HepG2 (cell line): ENCODE results near the gene CTNNA2. TPM values are rescaled to one million over a fixed set of nuclear protein-coding genes. Genes with fewer than 3 reads are reported as not detected.
A peak's percentile ranks its signal among the peaks of the same experiment; 100 is the strongest.

Source experiments
- ATAC-seq: fragments of 200-7000 bp; cut with Tn5 transposase; 3 replicates; pipeline ENCODE4 v1.9.1; 2020; ENCODE audit warnings: mild to moderate bottlenecking, moderate library complexity
- Bru-seq: library from RNA; stranded (reverse); fragments of 400-500 nt; gene quantifications from one replicate; lab custom pipeline; 2021; lab: Mats Ljungman, UMichigan
- BruChase-seq, 2 experiments: library from RNA; stranded (reverse); fragments of 400-500 nt; gene quantifications; one replicate each; lab custom pipeline; 2021; lab: Mats Ljungman, UMichigan
- BruUV-seq: library from RNA; stranded (reverse); fragments of 400-500 nt; replicated peaks from 2 replicates; lab custom pipeline; 2021; lab: Mats Ljungman, UMichigan
- CTCF ChIA-PET: fragments of 300-600 bp; formaldehyde crosslinking; extraction: SDS; loops from one replicate; lab custom pipeline; 2021; ENCODE audit warnings: low total read pairs, inconsistent platforms, low intra/inter-chr PET ratio; lab: Yijun Ruan, JAX
- POLR2A ChIA-PET: fragments of 350-600 bp; sonication (Branson Sonifier 250); formaldehyde crosslinking; loops from one replicate; lab custom pipeline; 2020; ENCODE audit warnings: antibody characterized with exemption, inconsistent platforms; lab: Yijun Ruan, JAX
- DNase-seq: peaks from one replicate; pipeline ENCODE4 v3.0.0-alpha.2; 2015; ENCODE audit warnings: low spot score
- FAIRE-seq: peaks from 3 replicates; lab custom pipeline; 2011; peaks lifted over from hg19 to GRCh38; lab: Jason Lieb, UNC
- H2AFZ ChIP-seq: one replicate; pipeline ENCODE4 v1.6.1; 2011; ENCODE audit warnings: low read length, inconsistent platforms
- H3K27ac ChIP-seq: fragments of 300-600 bp; 3 replicates; pipeline ENCODE4 v1.8.0; 2011; ENCODE audit warnings: mixed run types, mild to moderate bottlenecking, mixed read lengths, low read length, inconsistent platforms; ENCODE audit not compliant: insufficient read depth; ENCODE audit errors: extremely low read length
- H3K27me3 ChIP-seq, 2 experiments: fragments of 200-600 bp in 1 of 2; 2 replicates in 1 of 2; 3 replicates in 1 of 2; pipeline versions ENCODE4 v1.6.0 to v1.8.0; 2011; ENCODE audit warnings: low read length in 2 of 2, mild to moderate bottlenecking in 2 of 2, moderate library complexity in 2 of 2, inconsistent platforms in 1 of 2; ENCODE audit not compliant: insufficient read depth in 2 of 2, control insufficient read depth in 1 of 2
- H3K36me3 ChIP-seq, 2 experiments: fragments of 200-600 bp in 1 of 2; replicated peaks in 1 of 2; 2 replicates in 1 of 2; 3 replicates in 1 of 2; pipeline versions ENCODE4 v1.5.1 to v1.8.0; 2011; ENCODE audit warnings: low read length in 2 of 2, inconsistent platforms in 1 of 2; ENCODE audit not compliant: insufficient read depth in 2 of 2, control insufficient read depth in 1 of 2
- H3K4me1 ChIP-seq: 2 replicates; pipeline ENCODE4 v1.5.1; 2012; ENCODE audit warnings: low read length, inconsistent platforms; ENCODE audit not compliant: insufficient read depth
- H3K4me2 ChIP-seq: 2 replicates; pipeline ENCODE4 v1.6.0; 2011; ENCODE audit warnings: low read depth, low read length, inconsistent platforms
- H3K4me3 ChIP-seq, 3 experiments: fragments of 200-600 bp in 1 of 3; sonication (generic), shearing (Covaris generic) in 1 of 3; replicated peaks in 1 of 3; 2 replicates each; pipeline ENCODE4 v1.5.1; 2011 to 2016; ENCODE audit warnings: low read length in 3 of 3, inconsistent platforms in 2 of 3, low read depth in 2 of 3, mild to moderate bottlenecking in 2 of 3, control low read depth in 1 of 3, mixed read lengths in 1 of 3; ENCODE audit not compliant: insufficient read depth in 1 of 3
- H3K79me2 ChIP-seq: one replicate; pipeline ENCODE4 v1.6.1; 2011; ENCODE audit warnings: low read length, inconsistent platforms; ENCODE audit not compliant: insufficient read depth
- H3K9ac ChIP-seq: 2 replicates; pipeline ENCODE4 v1.6.0; 2011; ENCODE audit warnings: mild to moderate bottlenecking, low read depth, low read length, inconsistent platforms; ENCODE audit not compliant: insufficient read depth
- H3K9me3 ChIP-seq: 2 replicates; pipeline ENCODE4 v1.5.1; 2012; ENCODE audit warnings: mild to moderate bottlenecking, low read length
- H4K20me1 ChIP-seq: 2 replicates; pipeline ENCODE4 v1.6.0; 2011; ENCODE audit warnings: inconsistent platforms, mild to moderate bottlenecking, low read length, moderate library complexity; ENCODE audit not compliant: insufficient read depth
- BATF2 ChIP-seq: sonication (generic); formaldehyde crosslinking; IDR thresholded peaks from 2 replicates; pipeline ENCODE4 v1.8.0; 2022; ENCODE audit warnings: mild to moderate bottlenecking, missing genetic modification reagents, moderate library complexity
- FOXK2 ChIP-seq: fragments of 450-650 bp; IDR thresholded peaks from 2 replicates; pipeline ENCODE4 v1.6.1; 2016
- PCBP1 ChIP-seq: fragments of 200-400 bp; formaldehyde crosslinking; IDR thresholded peaks from 2 replicates; pipeline ENCODE4 v1.6.1; 2017; ENCODE audit warnings: mild to moderate bottlenecking, low read depth, low read length, borderline replicate concordance
- REST ChIP-seq, 2 experiments: IDR thresholded peaks; 2 replicates each; pipeline ENCODE4 v1.6.1; 2011 to 2012; ENCODE audit warnings: low read length in 2 of 2, borderline replicate concordance in 1 of 2, low read depth in 1 of 2, mild to moderate bottlenecking in 1 of 2, moderate library complexity in 1 of 2
- SRSF1 ChIP-seq: fragments of 200-400 bp; formaldehyde crosslinking; optimal IDR thresholded peaks from 2 replicates; pipeline ENCODE3; 2017; ENCODE audit warnings: mild to moderate bottlenecking, low read depth, low read length, moderate library complexity
- XRCC5 ChIP-seq: fragments of 200-400 bp; formaldehyde crosslinking; optimal IDR thresholded peaks from 2 replicates; pipeline ENCODE3; 2017; ENCODE audit warnings: mild to moderate bottlenecking, low read length
- ZNF235 ChIP-seq: sonication (generic); formaldehyde crosslinking; IDR thresholded peaks from 2 replicates; pipeline ENCODE4 v1.8.1; 2023; ENCODE audit warnings: mild to moderate bottlenecking, missing genetic modification reagents, borderline replicate concordance
- ZNF296 ChIP-seq: sonication (generic); formaldehyde crosslinking; conservative IDR thresholded peaks from 2 replicates; pipeline ENCODE4 v1.5.0; 2020; ENCODE audit warnings: mild to moderate bottlenecking, missing genetic modification reagents
- ZNF335 ChIP-seq: sonication (generic); formaldehyde crosslinking; IDR thresholded peaks from 2 replicates; pipeline ENCODE4 v1.4.0; 2020; ENCODE audit warnings: missing genetic modification reagents
- ZNF354B ChIP-seq: sonication (generic); formaldehyde crosslinking; IDR thresholded peaks from 2 replicates; pipeline ENCODE4 v1.8.0; 2022; ENCODE audit warnings: mild to moderate bottlenecking, missing genetic modification reagents
- ZSCAN25 ChIP-seq: sonication (generic); formaldehyde crosslinking; IDR thresholded peaks from 2 replicates; pipeline ENCODE4 v1.8.0; 2022; ENCODE audit warnings: mild to moderate bottlenecking, missing genetic modification reagents
- WGBS: methylation state at CpG from one replicate; pipeline ENCODE4 v1.1.6; 2017; ENCODE audit warnings: low lambda C conversion rate; 5-methylcytosine and 5-hydroxymethylcytosine counted together
- in situ Hi-C: cut with HindIII; loops from 2 replicates; pipeline ENCODE4 v1.10.0; 2017; ENCODE audit warnings: low pct_unique_long_range_greater_than_20kb; ENCODE audit not compliant: extremely low pct_ligation_motif_present
- intact Hi-C: fragments of 100-400 bp; cut with micrococcal nuclease; formaldehyde crosslinking; loops from one replicate; pipeline ENCODE4 v1.10.0; 2022; ENCODE audit not compliant: unreplicated experiment
- long read RNA-seq, 2 experiments: library from RNA in 1 of 2; library from polyadenylated mRNA in 1 of 2; stranded (forward) in 1 of 2; unstranded in 1 of 2; transcript quantifications; one replicate each; pipeline ENCODE4 v2.0.0, GENCODE V29; 2019 to 2022
- polyA minus RNA-seq, 3 experiments: library from RNA; depleted of rRNA, polyadenylated mRNA; stranded (reverse); fragments of >200 nt; gene quantifications; 2 replicates each; pipeline ENCODE4 v1.2.3, GENCODE V29; 2011; ENCODE audit warnings: low replicate concordance in 1 of 3
- polyA plus RNA-seq, 8 experiments: library from polyadenylated mRNA; depleted of rRNA in 3 of 8; stranded (reverse) in 7 of 8; unstranded in 1 of 8; fragments of >200 nt; fragmentation: Illumina TruSeq in 4 of 8; extraction: Trizol in 4 of 8; gene quantifications; 2 replicates each; pipeline versions ENCODE4 v1.2.1 to v1.2.3, GENCODE V29; 2011 to 2016; ENCODE audit warnings: low read depth in 4 of 8, missing spikeins in 1 of 8, mixed read lengths in 1 of 8; ENCODE audit not compliant: insufficient read depth in 1 of 8
- total RNA-seq, 5 experiments: library from RNA; depleted of rRNA; stranded (reverse); fragments of >200 nt; fragmentation: Illumina TruSeq; extraction: Trizol; gene quantifications; 2 replicates each; pipeline ENCODE4 v1.2.3, GENCODE V29; 2016; ENCODE audit warnings: low read depth in 1 of 5

The CTNNA2 gene
- not detected in 2 replicates for total RNA-seq (2016; rRNA removed; fragmentation: Illumina TruSeq; extraction: Trizol)
- total RNA-seq (2016; cell fraction: cytosol; rRNA removed; fragmentation: Illumina TruSeq; extraction: Trizol; ENCODE audit: low read depth) = not detected in 2 replicates
- total RNA-seq (2016; cell fraction: insoluble cytoplasmic fraction; rRNA removed; fragmentation: Illumina TruSeq; extraction: Trizol) = 0.06 TPM in 1 of 2 replicates, not detected in the other
- total RNA-seq (2016; cell fraction: membrane; rRNA removed; fragmentation: Illumina TruSeq; extraction: Trizol) = not detected in 2 replicates
- not detected in 2 replicates for total RNA-seq (2016; cell fraction: nucleus; rRNA removed; fragmentation: Illumina TruSeq; extraction: Trizol)
- polyA plus RNA-seq (2011; rRNA removed) = not detected in 2 replicates
- polyA plus RNA-seq (2011; cell fraction: cytosol; rRNA removed) = 0.01 TPM in 1 of 2 replicates, not detected in the other
- polyA plus RNA-seq (2011; cell fraction: nucleus; rRNA removed) = not detected in 2 replicates
- polyA plus RNA-seq (2012) = not detected in 2 replicates
- not detected in 2 replicates for polyA plus RNA-seq (2016; cell fraction: cytosol; fragmentation: Illumina TruSeq; extraction: Trizol; ENCODE audit: low read depth)
- not detected in 2 replicates for polyA plus RNA-seq (2016; cell fraction: insoluble cytoplasmic fraction; fragmentation: Illumina TruSeq; extraction: Trizol; ENCODE audit: low read depth)
- polyA plus RNA-seq (2016; cell fraction: membrane; fragmentation: Illumina TruSeq; extraction: Trizol; ENCODE audit: low read depth) = not detected in 2 replicates
- not detected in 2 replicates for polyA plus RNA-seq (2016; cell fraction: nucleus; fragmentation: Illumina TruSeq; extraction: Trizol; ENCODE audit: insufficient read depth, low read depth)
- polyA minus RNA-seq (2011; rRNA and poly(A)+ RNA removed; ENCODE audit: low replicate concordance) = 0.56 TPM in 1 of 2 replicates, not detected in the other
- not detected in 2 replicates for polyA minus RNA-seq (2011; cell fraction: cytosol; rRNA and poly(A)+ RNA removed)
- not detected in 2 replicates for polyA minus RNA-seq (2011; cell fraction: nucleus; rRNA and poly(A)+ RNA removed)
- Bru-seq, nascent RNA = percentile 4 among the genes with signal in this experiment
- BruChase-seq, experiment 1, labeled RNA remaining after a 6-hour chase = percentile 2 among the genes with signal in this experiment
- BruChase-seq, experiment 2, labeled RNA remaining after a 2-hour chase = percentile 5 among the genes with signal in this experiment
- long read RNA-seq, experiment 1 = 0 reads
- long read RNA-seq, experiment 2 = 0 reads

GRCh38 chr2:79512442-79513401, at the start of gene CTNNA2:
CTNNA2 (plus strand) TSS chr2:79513051.
- Histone ChIP-seq H3K4me3 (peak within 1 kb of the TSS; percentile 28 to 63 (median 43); a peak in 4 of 6 replicates), H3K27me3 (peaks cover 0 to 3% of the 10 kb centered on the region in 2 experiments; a peak in 2 of 5 replicates), H2AFZ (no peak within 1 kb of the TSS), H3K4me2 (peak within 1 kb of the TSS; percentile 59), H3K79me2 (no peaks in the 10 kb centered on the region), H3K9me3 (no peaks in the 10 kb centered on the region), H3K27ac (no peak within 1 kb of the TSS), H3K36me3 (no peaks in the 10 kb centered on the region), H3K4me1 (no peaks in the 10 kb centered on the region), H4K20me1 (no peaks in the 10 kb centered on the region; the same call in 1 of the 2 replicates), H3K9ac (no peak within 1 kb of the TSS)
- peak; percentile 46 for DNase-seq
- intact Hi-C loops (no loop called here), in situ Hi-C loops (no loop called here)
- FAIRE-seq = no peak
- no TSS peak for BruUV-seq
- ChIA-PET CTCF (no interaction called here), POLR2A (no interaction called here)
- ATAC-seq = peak; percentile 92
- WGBS = 3% methylated on average over 51 of the region's 87 CpGs
- TF ChIP-seq ZNF235 (CRISPR knock-in tag) = no peak
- no peak for TF ChIP-seq ZSCAN25 (CRISPR knock-in tag)
- no peak for TF ChIP-seq ZNF296 (CRISPR knock-in tag)
- TF ChIP-seq PCBP1 = 0 out of 2 replicates have a peak, but pooled peaks have one; percentile 47
- peak in 1 of 2 experiments; percentile 43; a peak in 2 of 4 replicates for TF ChIP-seq REST (IDR thresholded peaks at IDR 0.05; ENCODE audit: borderline replicate concordance in 1 of 2, low read depth in 1 of 2, low read length in 2 of 2)
- no peak for TF ChIP-seq ZNF335
- no peak for TF ChIP-seq SRSF1
- TF ChIP-seq FOXK2 = no peak
- TF ChIP-seq ZNF354B = no peak
- TF ChIP-seq BATF2 (CRISPR knock-in tag) = 0 out of 2 replicates have a peak, but pooled peaks have one; percentile 45
- TF ChIP-seq XRCC5 = peak; percentile 22
